ENCODE results near the gene RPS6KB2.

The RPS6KB2 gene

DNA sequence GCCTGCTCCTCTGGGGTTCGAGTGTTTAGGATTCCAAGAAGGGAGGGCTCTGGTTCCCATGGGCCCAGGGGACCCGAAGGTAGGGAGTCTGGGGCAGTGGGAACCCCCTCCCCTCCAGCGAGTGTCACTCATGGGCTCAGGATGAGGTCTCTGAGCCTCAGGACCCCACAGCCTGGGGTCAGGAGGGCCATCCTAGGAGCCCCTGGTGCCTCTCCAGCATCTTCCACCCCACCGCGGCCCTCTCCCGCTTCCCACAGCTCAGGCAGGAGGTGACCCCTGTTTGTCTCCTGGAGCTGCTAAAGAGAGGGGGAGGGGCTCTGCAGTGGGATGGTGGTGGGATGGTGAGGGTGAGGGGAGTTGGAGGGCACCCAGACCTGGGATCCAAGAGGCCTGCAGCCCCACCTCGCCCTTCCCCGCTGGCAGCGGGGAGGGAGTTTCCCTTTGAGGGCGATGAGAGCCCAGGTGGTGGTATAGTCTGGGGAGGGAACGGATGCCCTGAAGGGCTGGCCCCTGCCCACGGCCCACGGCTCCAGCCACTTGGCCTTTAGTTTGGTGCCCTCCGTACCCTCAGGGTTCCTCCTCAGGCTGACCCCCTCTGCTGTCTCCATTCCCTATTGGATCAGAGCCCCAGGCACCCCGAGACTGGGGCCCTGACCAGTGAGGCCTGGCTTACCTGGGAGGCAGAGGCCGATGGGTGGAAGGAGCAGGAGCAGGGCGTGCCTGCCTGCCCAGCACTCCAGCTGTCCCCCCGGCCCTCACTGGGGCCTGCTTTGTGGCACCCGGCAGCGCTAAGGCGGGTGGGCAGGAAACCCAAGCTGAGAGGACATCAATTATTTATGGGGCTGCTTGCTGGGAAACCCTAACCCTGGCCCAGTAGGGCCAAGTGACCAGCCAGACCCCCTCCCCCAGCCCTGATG lies 25.8 kb downstream of the RPS6KB2 start:
- no peak overlapping the region for H3K9ac ChIP-seq (ENCODE audit: low read length in 5 of 5)
- H3K36me3 ChIP-seq (ENCODE audit: control insufficient read depth in 5 of 5, insufficient read depth in 5 of 5, low read length in 5 of 5) = no peaks in the 10 kb centered on the region
- no peak overlapping the region for H3K27ac ChIP-seq (ENCODE audit: low read depth, low read length)
- peaks cover 0 to 35% (median 12%) of the 10 kb centered on the region in 5 donors for H3K4me1 ChIP-seq (ENCODE audit: control insufficient read depth in 5 of 5, insufficient read depth in 5 of 5, low read length in 5 of 5)
- no peak overlapping the region for H3K4me3 ChIP-seq (ENCODE audit: low read depth in 1 of 5, low read length in 5 of 5)
- H3K9me3 ChIP-seq (ENCODE audit: control insufficient read depth in 5 of 5, low read length in 5 of 5) = no peaks in the 10 kb centered on the region
- H3K27me3 ChIP-seq (ENCODE audit: control insufficient read depth in 5 of 5, insufficient read depth in 4 of 5, low read length in 5 of 5) = peaks cover 0 to 5% (median 0%) of the 10 kb centered on the region in 5 donors

DNA sequence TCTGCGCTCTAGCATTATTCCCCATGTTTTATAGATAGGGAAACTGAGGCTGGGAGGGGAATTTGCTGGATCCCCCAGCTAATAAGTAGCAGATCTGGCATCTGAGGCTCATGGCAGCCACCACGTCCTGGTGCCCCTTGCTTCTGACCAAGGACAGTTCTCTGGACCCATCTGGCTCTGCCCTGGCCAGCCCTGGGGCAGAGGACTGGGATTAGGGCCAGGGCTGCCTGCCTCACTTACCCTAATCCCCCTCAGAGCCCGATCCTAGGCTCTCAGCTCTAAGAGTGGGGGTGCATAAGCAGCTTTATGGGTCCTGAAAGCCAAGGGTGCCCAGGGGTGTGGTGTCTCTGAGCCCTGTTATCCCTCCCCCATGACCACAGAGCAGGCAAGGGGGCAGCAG lies 26.8 kb downstream of the RPS6KB2 start, which contains the start of gene CABP4:
Gene CABP4, plus strand, starts transcription at position 301 of the 400 bp plus-strand sequence. Its CDS starts 70 bp downstream, at position 371.
- no peaks in the 10 kb centered on the region for H3K9me3 ChIP-seq (ENCODE audit: control insufficient read depth in 5 of 5, low read length in 5 of 5)
- H3K9ac ChIP-seq (ENCODE audit: low read length in 5 of 5) = peak within 1 kb of the TSS in 1 of 5 donors; percentile 5
- no peak within 1 kb of the TSS for H3K27ac ChIP-seq (ENCODE audit: low read depth, low read length)
- peaks cover 0 to 29% (median 12%) of the 10 kb centered on the region in 5 donors for H3K4me1 ChIP-seq (ENCODE audit: control insufficient read depth in 5 of 5, insufficient read depth in 5 of 5, low read length in 5 of 5)
- no peaks in the 10 kb centered on the region for H3K36me3 ChIP-seq (ENCODE audit: control insufficient read depth in 5 of 5, insufficient read depth in 5 of 5, low read length in 5 of 5)
- H3K4me3 ChIP-seq (ENCODE audit: low read depth in 1 of 5, low read length in 5 of 5) = no peak within 1 kb of the TSS
- H3K27me3 ChIP-seq (ENCODE audit: control insufficient read depth in 5 of 5, insufficient read depth in 4 of 5, low read length in 5 of 5) = peaks cover 0 to 5% (median 0%) of the 10 kb centered on the region in 5 donors

DNA sequence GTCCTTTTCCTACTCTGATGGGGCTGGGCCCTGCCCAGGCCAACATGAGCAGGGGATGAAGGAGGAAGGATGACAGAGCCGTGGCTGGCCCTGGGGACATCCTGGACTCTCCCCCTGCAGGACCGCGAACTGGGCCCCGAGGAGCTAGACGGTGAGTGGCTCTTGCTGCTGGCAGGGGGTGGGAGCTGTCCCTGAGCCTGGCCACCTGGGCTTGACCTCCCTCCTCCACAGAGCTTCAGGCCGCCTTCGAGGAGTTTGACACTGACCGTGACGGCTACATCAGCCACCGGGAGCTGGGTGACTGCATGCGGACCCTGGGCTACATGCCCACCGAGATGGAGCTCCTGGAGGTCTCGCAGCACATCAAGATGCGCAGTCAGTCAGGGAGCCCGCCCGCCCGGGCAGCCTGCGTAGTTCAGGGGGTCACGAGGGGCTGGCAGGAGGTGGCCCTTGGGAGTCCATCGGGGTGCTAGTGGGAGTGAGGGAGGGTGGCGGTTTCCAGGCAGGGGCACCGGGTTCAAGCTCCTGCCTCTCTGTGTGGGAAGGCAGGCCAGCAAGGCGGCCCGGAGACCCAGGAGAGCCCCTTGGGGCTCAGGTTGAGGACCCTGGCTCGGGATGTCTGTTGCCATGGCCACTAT lies 27.9 kb downstream of the RPS6KB2 start:
- H3K4me3 ChIP-seq (ENCODE audit: low read depth in 1 of 5, low read length in 5 of 5) = no peak overlapping the region
- no peaks in the 10 kb centered on the region for H3K36me3 ChIP-seq (ENCODE audit: control insufficient read depth in 5 of 5, insufficient read depth in 5 of 5, low read length in 5 of 5)
- H3K4me1 ChIP-seq (ENCODE audit: control insufficient read depth in 5 of 5, insufficient read depth in 5 of 5, low read length in 5 of 5) = peaks cover 0 to 20% (median 10%) of the 10 kb centered on the region in 5 donors
- H3K27ac ChIP-seq (ENCODE audit: low read depth, low read length) = no peak overlapping the region
- H3K9me3 ChIP-seq (ENCODE audit: control insufficient read depth in 5 of 5, low read length in 5 of 5) = no peaks in the 10 kb centered on the region
- no peak overlapping the region for H3K9ac ChIP-seq (ENCODE audit: low read length in 5 of 5)
- peaks cover 0 to 5% (median 0%) of the 10 kb centered on the region in 5 donors for H3K27me3 ChIP-seq (ENCODE audit: control insufficient read depth in 5 of 5, insufficient read depth in 4 of 5, low read length in 5 of 5)

DNA sequence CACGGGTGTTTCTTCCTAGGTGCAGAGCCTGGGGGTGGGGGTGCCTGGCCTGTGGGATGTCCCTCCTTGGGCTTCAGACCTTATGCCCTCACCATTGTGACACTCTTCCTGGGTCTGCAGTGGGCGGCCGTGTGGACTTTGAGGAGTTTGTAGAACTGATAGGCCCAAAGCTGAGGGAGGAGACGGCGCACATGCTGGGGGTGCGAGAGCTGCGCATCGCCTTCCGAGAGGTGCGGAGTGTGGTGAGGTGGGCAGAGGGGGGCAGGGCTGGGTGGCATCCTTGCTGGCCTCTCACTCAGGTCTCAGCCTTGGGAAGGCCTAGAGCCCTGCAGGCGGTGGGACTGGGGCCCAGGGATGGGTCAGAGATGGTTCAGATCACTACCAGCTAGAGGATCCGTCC lies 29.2 kb downstream of the RPS6KB2 start:
- peaks cover 0 to 8% (median 4%) of the 10 kb centered on the region in 5 donors for H3K4me1 ChIP-seq (ENCODE audit: control insufficient read depth in 5 of 5, insufficient read depth in 5 of 5, low read length in 5 of 5)
- H3K36me3 ChIP-seq (ENCODE audit: control insufficient read depth in 5 of 5, insufficient read depth in 5 of 5, low read length in 5 of 5) = no peaks in the 10 kb centered on the region

DNA sequence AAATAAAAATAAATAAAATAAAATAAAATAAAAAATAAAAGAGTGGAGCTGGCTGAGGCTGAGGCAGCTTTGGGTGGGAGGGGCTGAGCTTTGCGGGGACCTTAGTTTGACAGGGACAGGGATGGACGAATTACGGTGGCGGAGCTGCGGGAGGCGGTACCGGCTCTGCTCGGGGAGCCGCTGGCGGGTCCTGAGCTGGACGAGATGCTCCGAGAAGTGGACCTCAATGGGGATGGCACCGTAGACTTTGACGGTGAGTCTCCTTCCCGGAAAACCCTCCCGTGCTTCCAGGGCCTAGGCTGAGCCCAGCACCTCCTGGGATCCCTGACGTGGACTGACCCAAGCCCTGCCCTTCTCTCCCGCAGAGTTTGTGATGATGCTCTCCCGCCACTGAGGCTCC lies 30.0 kb downstream of the RPS6KB2 start:
- Histone ChIP-seq H3K4me3 (ENCODE audit: low read depth in 1 of 5, low read length in 5 of 5) (no peak overlapping the region), H3K9me3 (ENCODE audit: control insufficient read depth in 5 of 5, low read length in 5 of 5) (no peaks in the 10 kb centered on the region), H3K36me3 (ENCODE audit: control insufficient read depth in 5 of 5, insufficient read depth in 5 of 5, low read length in 5 of 5) (no peaks in the 10 kb centered on the region), H3K27me3 (ENCODE audit: control insufficient read depth in 5 of 5, insufficient read depth in 4 of 5, low read length in 5 of 5) (peaks cover 0 to 5% (median 0%) of the 10 kb centered on the region in 5 donors), H3K9ac (ENCODE audit: low read length in 5 of 5) (no peak overlapping the region), H3K4me1 (ENCODE audit: control insufficient read depth in 5 of 5, insufficient read depth in 5 of 5, low read length in 5 of 5) (no peaks in the 10 kb centered on the region), H3K27ac (ENCODE audit: low read depth, low read length) (no peak overlapping the region)

More for the DNA sequence above, 29.2 kb downstream of the RPS6KB2 start:
- Histone ChIP-seq H3K27ac (ENCODE audit: low read depth, low read length) (no peak overlapping the region), H3K9me3 (ENCODE audit: control insufficient read depth in 5 of 5, low read length in 5 of 5) (no peaks in the 10 kb centered on the region), H3K9ac (ENCODE audit: low read length in 5 of 5) (no peak overlapping the region), H3K27me3 (ENCODE audit: control insufficient read depth in 5 of 5, insufficient read depth in 4 of 5, low read length in 5 of 5) (peaks cover 0 to 5% (median 0%) of the 10 kb centered on the region in 5 donors), H3K4me3 (ENCODE audit: low read depth in 1 of 5, low read length in 5 of 5) (no peak overlapping the region)

DNA sequence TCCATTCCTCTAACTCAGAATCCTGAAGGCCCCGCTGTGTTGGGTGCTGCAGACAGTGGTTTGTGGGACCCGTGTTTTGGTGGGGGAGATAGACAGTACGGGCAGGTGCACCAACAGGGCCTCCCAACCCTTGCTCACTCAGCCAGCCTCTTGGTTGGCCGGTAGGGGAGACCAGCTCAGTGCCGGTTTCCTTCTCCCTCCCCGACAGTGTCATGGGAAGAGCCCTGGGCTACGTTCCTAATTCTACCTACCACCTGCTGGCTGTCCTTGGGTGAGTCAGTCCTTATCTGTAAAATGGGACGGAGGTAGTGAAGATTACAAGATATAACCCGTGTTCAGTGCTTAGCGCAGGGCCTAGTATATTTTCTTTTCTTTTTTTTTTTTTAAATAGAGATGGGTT lies 34.9 kb downstream of the RPS6KB2 start:
- Histone ChIP-seq H3K9ac (ENCODE audit: low read length in 5 of 5) (no peak overlapping the region), H3K4me1 (ENCODE audit: control insufficient read depth in 5 of 5, insufficient read depth in 5 of 5, low read length in 5 of 5) (peaks cover 2 to 32% (median 25%) of the 10 kb centered on the region in 5 donors), H3K27ac (ENCODE audit: low read depth, low read length) (no peak overlapping the region), H3K9me3 (ENCODE audit: control insufficient read depth in 5 of 5, low read length in 5 of 5) (no peaks in the 10 kb centered on the region), H3K27me3 (ENCODE audit: control insufficient read depth in 5 of 5, insufficient read depth in 4 of 5, low read length in 5 of 5) (no peaks in the 10 kb centered on the region), H3K36me3 (ENCODE audit: control insufficient read depth in 5 of 5, insufficient read depth in 5 of 5, low read length in 5 of 5) (no peaks in the 10 kb centered on the region), H3K4me3 (ENCODE audit: low read depth in 1 of 5, low read length in 5 of 5) (no peak overlapping the region)

DNA sequence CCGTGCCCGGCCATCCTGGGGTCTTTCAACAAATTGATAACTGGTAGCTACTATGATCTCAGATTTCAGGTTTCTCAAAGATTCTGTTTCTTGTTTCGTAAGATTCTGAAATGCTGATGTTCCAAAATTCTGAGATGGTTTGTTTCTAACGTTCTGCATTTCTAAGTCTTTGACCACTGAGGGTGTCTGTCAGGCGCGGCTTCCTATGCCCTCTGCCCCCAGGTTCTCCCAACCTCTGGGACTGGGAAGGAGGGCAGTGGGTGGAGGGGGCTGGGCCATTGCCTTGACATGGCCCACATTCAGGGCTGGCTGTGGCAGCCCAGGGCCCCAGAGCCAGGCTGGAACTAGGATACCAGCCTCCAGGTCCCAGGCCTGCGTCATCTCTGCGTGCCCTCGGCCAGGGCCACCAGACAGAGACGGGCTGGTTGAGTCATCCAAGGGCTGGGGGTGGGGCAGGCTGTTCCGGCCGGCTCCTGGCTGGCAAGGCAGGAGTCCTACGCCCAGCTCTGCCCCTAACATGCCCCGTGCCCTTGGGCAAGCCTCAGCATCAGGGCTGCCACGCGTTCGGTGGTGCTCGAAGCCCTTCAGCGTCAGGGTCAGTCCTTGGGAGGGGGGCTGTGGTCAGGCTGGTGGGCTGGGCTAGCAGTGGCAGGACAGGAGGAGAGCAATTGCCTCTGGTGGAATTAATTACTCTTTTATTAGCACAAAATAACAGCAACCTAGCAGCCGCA lies 35.6 kb downstream of the RPS6KB2 start:
- no peaks in the 10 kb centered on the region for H3K9me3 ChIP-seq (ENCODE audit: control insufficient read depth in 5 of 5, low read length in 5 of 5)
- peak overlapping the region in 4 of 5 donors; percentile 13 to 60 (median 50) for H3K9ac ChIP-seq (ENCODE audit: low read length in 5 of 5)
- H3K36me3 ChIP-seq (ENCODE audit: control insufficient read depth in 5 of 5, insufficient read depth in 5 of 5, low read length in 5 of 5) = no peaks in the 10 kb centered on the region
- H3K4me3 ChIP-seq (ENCODE audit: low read depth in 1 of 5, low read length in 5 of 5) = peak overlapping the region in 4 of 5 donors; percentile 47 to 71 (median 64)
- peak overlapping the region; percentile 83 for H3K27ac ChIP-seq (ENCODE audit: low read depth, low read length)
- H3K4me1 ChIP-seq (ENCODE audit: control insufficient read depth in 5 of 5, insufficient read depth in 5 of 5, low read length in 5 of 5) = peaks cover 5 to 39% (median 31%) of the 10 kb centered on the region in 5 donors
- H3K27me3 ChIP-seq (ENCODE audit: control insufficient read depth in 5 of 5, insufficient read depth in 4 of 5, low read length in 5 of 5) = no peaks in the 10 kb centered on the region

- Histone ChIP-seq H3K36me3 (ENCODE audit: control insufficient read depth in 5 of 5, insufficient read depth in 5 of 5, low read length in 5 of 5) (no peaks in the 10 kb centered on the region), H3K4me3 (ENCODE audit: low read depth in 1 of 5, low read length in 5 of 5) (peak overlapping the region in 4 of 5 donors; percentile 62 to 71 (median 65)), H3K27me3 (ENCODE audit: control insufficient read depth in 5 of 5, insufficient read depth in 4 of 5, low read length in 5 of 5) (no peaks in the 10 kb centered on the region), H3K9me3 (ENCODE audit: control insufficient read depth in 5 of 5, low read length in 5 of 5) (no peaks in the 10 kb centered on the region), H3K4me1 (ENCODE audit: control insufficient read depth in 5 of 5, insufficient read depth in 5 of 5, low read length in 5 of 5) (peaks cover 5 to 44% (median 35%) of the 10 kb centered on the region in 5 donors), H3K9ac (ENCODE audit: low read length in 5 of 5) (peak overlapping the region; percentile 13 to 65 (median 59)), H3K27ac (ENCODE audit: low read depth, low read length) (peak overlapping the region; percentile 83)
These were observed 36.3 kb downstream of the RPS6KB2 start for GRCh38 chr11:67464411-67465188.

GRCh38 chr11:67465189-67465510 lies 36.9 kb downstream of the RPS6KB2 start:
- Histone ChIP-seq H3K4me1 (ENCODE audit: control insufficient read depth in 5 of 5, insufficient read depth in 5 of 5, low read length in 5 of 5) (peaks cover 5 to 47% (median 38%) of the 10 kb centered on the region in 5 donors), H3K27ac (ENCODE audit: low read depth, low read length) (peak overlapping the region; percentile 83), H3K36me3 (ENCODE audit: control insufficient read depth in 5 of 5, insufficient read depth in 5 of 5, low read length in 5 of 5) (no peaks in the 10 kb centered on the region), H3K9me3 (ENCODE audit: control insufficient read depth in 5 of 5, low read length in 5 of 5) (no peaks in the 10 kb centered on the region), H3K4me3 (ENCODE audit: low read depth in 1 of 5, low read length in 5 of 5) (peak overlapping the region in 4 of 5 donors; percentile 62 to 71 (median 65)), H3K27me3 (ENCODE audit: control insufficient read depth in 5 of 5, insufficient read depth in 4 of 5, low read length in 5 of 5) (no peaks in the 10 kb centered on the region), H3K9ac (ENCODE audit: low read length in 5 of 5) (peak overlapping the region in 3 of 5 donors; percentile 59 to 65 (median 63))

Measured in subcutaneous abdominal adipose tissue (tissue), 5 donors.